Endothelial cell of umbilical vein (primary cell): ENCODE measurements around the gene NSD1.

Experiments used
- CTCF ChIP-seq, 2 donors: IDR thresholded peaks; 1 replicate in 1 of 2; 2 replicates in 1 of 2; pipeline ENCODE4 v1.5.1; 2011; ENCODE audit warnings: low read length in 2 of 2, mild to moderate bottlenecking in 2 of 2, moderate library complexity in 2 of 2, control low read depth in 1 of 2, inconsistent platforms in 1 of 2, low read depth in 1 of 2; ENCODE audit not compliant: insufficient read depth in 1 of 2; ENCODE audit errors: extremely low read depth in 1 of 2
- GATA2 ChIP-seq: IDR thresholded peaks from 2 replicates; pipeline ENCODE4 v1.7.0; 2011; ENCODE audit warnings: low read depth, mild to moderate bottlenecking, moderate library complexity, mixed read lengths, low read length; ENCODE audit not compliant: insufficient read length, insufficient read depth
- POLR2A ChIP-seq: IDR thresholded peaks from 2 replicates; pipeline ENCODE4 v1.6.1; 2012; ENCODE audit warnings: low read depth, mild to moderate bottlenecking, control low read depth, low read length
- POLR2AphosphoS5 ChIP-seq: IDR thresholded peaks from 2 replicates; pipeline ENCODE4 v1.6.1; 2012; ENCODE audit warnings: low read depth, mild to moderate bottlenecking, control low read depth, low read length, moderate library complexity; ENCODE audit not compliant: insufficient read depth

GRCh38 chr5:177092178-177093081, 41.1 kb upstream of the NSD1 start:
- TF ChIP-seq CTCF (IDR thresholded peaks at IDR 0.05; ENCODE audit: extremely low read depth in 1 of 2, insufficient read depth in 1 of 2, low read depth in 1 of 2, low read length in 2 of 2) (no peak), POLR2A (no peak), GATA2 (no peak), POLR2AphosphoS5 (no peak)
